HS-5 (cell line): ENCODE measurements around the gene TPPP.

ENCODE experiments used
- DNase-seq: peaks from one replicate; pipeline ENCODE4 v3.0.0-alpha.2; 2012; ENCODE audit warnings: low read depth

TPPP gene

GRCh38 chr5:665541-665955, 27.6 kb downstream of the TPPP start:
- DNase-seq: no peak

GRCh38 chr5:664994-665360, 28.2 kb downstream of the TPPP start:
- no peak for DNase-seq

GRCh38 chr5:664343-664993, 28.7 kb downstream of the TPPP start:
- no peak for DNase-seq

GRCh38 chr5:663436-664342, 29.5 kb downstream of the TPPP start:
- DNase-seq: no peak

- DNase-seq: no peak
Observed at GRCh38 chr5:662751-663435, 30.3 kb downstream of the TPPP start.

GRCh38 chr5:661891-662750, 31.0 kb downstream of the TPPP start:
- DNase-seq: no peak

- DNase-seq: no peak
Observed at GRCh38 chr5:660491-661030, 32.6 kb downstream of the TPPP start.

- no peak for DNase-seq
Observed at GRCh38 chr5:659496-660263, 33.5 kb downstream of the TPPP start.

- no peak for DNase-seq
Observed at GRCh38 chr5:658103-658502, 35.0 kb downstream of the TPPP start.

- DNase-seq: no peak
Observed at GRCh38 chr5:657570-657969, 35.6 kb downstream of the TPPP start.

GRCh38 chr5:655406-655805, 37.7 kb downstream of the TPPP start:
- no peak for DNase-seq

GRCh38 chr5:654071-654778, 38.9 kb downstream of the TPPP start:
- DNase-seq: no peak

GRCh38 chr5:652773-653350, 40.3 kb downstream of the TPPP start:
- DNase-seq: no peak

- no peak for DNase-seq
Observed at GRCh38 chr5:652023-652515, 41.1 kb downstream of the TPPP start.

GRCh38 chr5:651296-652022, 41.7 kb downstream of the TPPP start:
- DNase-seq: no peak

GRCh38 chr5:647727-648126, 45.4 kb downstream of the TPPP start:
- DNase-seq: no peak

GRCh38 chr5:647311-647710, 45.8 kb downstream of the TPPP start:
- DNase-seq: no peak

GRCh38 chr5:646396-647201, 46.6 kb downstream of the TPPP start:
- no peak for DNase-seq
